ENCODE results near the gene CHD1.

The CHD1 gene

GRCh38 chr5:98898743-98899142 is 30.1 kb downstream of the CHD1 start:
- no peak for FAIRE-seq

DNA sequence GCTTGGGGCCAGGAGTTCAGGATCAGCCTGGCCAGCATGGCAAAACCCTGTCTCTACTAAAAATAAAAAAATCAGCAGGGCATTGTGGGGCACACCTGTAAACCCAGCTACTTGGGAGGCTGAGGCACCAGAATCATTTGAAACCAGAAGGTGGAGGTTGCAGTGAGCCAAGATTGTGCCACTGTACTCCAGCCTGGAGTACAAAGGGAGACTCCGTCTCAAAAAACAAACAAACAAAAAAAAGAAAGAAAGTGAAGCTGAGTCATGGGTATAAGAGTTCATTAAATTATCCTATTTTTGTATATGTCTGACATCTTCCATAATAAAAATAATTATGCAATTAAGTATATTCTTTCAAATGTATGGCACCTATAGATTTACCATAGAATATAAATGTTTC is 37.2 kb downstream of the CHD1 start:
- FAIRE-seq: no peak

- FAIRE-seq: no peak
Observed at GRCh38 chr5:98880598-98880997, 48.2 kb downstream of the CHD1 start.

DNA sequence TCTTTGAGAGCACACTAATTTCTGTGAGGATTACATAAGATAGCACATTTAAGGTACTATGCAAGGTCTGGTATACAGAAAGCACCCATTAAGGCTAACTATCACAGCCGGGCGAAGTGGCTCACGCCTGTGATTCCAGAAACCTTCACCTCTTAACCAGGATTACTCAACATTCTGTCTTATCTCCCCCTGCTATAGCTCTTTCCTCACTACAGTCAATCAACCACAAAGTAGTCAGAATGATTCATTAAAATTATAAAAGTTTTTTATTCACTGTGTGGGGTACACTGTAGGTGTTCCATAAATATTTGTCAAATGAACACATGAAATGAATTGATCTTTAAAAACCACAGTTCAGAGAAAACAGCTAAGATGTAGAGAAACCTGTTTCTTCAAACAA is 48.7 kb downstream of the CHD1 start:
- no peak for FAIRE-seq

DNA sequence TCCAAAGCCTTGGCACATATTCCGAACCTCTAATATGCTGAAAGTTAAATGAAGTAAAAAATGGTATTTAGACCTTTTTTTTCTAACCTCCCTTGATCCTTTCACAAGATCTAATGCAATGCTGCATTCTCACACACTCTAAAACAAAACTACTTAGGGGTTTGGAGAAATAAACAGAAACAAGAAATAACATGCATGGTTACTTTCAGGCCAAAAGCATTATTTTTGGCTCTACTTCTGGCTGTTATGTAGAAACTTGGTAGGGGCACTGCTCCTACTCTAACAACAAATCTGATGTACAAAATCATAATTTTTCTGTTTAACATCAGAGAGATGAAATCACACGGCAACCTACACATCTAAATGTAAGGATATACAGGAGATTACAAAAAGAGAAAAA is 51.2 kb downstream of the CHD1 start:
- FAIRE-seq: no peak

- FAIRE-seq: no peak
Observed at GRCh38 chr5:98872674-98873073, 56.1 kb downstream of the CHD1 start.

DNA sequence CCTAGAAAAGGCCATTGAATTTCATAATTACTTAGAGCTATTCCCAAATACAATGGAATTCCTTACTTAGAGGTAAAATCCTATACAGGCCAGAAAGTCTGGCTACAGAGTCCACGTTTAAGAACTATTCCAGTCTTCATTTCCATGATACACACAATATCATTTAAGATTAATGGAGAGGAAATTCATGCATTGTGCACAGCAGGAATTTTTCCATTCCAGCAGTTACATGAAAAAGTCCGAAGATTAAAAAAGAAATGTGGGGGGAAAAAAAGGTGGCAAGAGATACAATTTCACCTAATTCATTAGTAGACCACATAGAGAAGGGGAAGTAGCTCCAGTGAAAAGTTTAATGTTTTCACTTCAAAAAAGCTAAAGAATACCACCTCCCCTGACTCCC is 63.1 kb downstream of the CHD1 start:
- FAIRE-seq: no peak

DNA sequence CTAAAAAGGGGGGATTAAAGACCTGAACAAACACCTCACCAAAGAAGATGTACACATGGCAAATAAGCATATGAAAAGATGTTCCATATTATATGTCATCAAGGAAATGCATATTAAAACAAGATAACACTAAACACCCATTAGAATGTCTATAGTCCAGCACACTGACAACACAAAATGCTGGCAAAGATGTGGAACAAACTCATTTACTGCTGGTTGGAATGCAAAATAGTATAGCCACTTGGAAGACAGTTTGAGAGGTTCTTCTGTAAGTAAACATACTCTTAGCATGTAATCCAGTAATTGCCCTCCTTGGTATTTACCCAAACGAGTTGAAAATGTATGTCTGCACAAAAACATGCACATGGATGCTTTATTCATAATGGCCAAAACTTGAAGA is 81.8 kb downstream of the CHD1 start:
- no peak for FAIRE-seq

DNA sequence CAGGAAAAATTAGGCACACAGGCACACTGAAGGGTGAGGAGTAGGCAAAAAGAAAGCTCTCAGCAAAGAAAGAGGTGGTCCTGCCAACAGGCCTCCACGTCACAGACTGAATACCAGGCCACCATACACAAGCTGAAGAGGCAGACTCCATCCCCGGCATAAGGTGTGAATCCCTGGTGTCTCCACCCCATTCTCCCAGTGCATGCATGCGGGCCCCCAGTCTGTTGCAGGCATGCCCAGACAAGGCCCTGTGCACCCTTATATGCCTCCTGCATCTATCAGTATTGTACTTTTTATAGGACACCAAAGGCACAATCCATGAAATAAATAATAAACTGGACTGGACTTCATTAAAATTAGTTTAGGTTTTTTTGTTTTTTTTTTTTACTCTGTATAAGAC is 82.3 kb downstream of the CHD1 start:
- FAIRE-seq: no peak

GRCh38 chr5:98845878-98846277 is 82.9 kb downstream of the CHD1 start:
- FAIRE-seq: no peak

- no peak for FAIRE-seq
Observed at GRCh38 chr5:98844865-98845264, 83.9 kb downstream of the CHD1 start.

DNA sequence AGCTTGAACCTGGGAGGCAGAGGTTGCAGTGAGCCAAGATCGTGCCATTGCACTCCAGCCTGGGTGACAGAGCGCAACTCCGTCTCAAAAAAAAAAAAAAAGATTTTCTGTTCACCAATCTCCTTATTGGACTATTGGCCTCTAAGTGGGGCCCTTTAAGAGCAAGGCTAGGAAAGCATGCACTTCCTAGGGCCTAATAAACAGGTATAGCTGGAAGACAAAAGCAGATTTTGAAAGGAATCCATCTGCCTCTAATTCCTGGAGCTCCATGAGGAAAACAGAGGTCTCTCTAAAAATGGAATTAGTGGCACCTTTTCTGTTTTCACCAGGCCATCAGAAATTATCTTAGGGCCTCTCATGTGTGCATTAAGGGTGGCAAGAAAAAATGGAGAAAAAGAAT is 85.3 kb downstream of the CHD1 start:
- FAIRE-seq: no peak

GRCh38 chr5:98840946-98841345 is 87.9 kb downstream of the CHD1 start:
- FAIRE-seq: no peak

- FAIRE-seq: no peak
Observed at GRCh38 chr5:98839469-98840383, 89.1 kb downstream of the CHD1 start.

DNA sequence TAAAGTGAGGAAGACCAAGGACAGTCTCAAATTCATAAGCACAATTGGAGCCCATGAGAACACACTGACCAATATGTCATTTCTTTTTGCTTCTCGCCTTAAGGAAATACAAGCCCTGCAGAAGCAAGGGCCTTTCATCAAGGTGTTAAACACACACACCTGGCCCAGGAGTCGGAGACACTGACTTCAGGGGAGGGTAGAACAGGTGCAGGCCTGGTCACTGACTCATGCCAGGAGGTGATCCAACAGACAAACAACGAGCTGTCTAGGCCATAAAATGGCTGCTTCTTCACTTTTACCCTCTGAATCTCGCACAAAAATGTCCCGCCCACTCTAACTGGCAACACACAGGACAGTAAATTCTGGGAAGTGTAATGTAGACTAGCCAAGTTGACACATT is 92.6 kb downstream of the CHD1 start:
- no peak for FAIRE-seq

DNA sequence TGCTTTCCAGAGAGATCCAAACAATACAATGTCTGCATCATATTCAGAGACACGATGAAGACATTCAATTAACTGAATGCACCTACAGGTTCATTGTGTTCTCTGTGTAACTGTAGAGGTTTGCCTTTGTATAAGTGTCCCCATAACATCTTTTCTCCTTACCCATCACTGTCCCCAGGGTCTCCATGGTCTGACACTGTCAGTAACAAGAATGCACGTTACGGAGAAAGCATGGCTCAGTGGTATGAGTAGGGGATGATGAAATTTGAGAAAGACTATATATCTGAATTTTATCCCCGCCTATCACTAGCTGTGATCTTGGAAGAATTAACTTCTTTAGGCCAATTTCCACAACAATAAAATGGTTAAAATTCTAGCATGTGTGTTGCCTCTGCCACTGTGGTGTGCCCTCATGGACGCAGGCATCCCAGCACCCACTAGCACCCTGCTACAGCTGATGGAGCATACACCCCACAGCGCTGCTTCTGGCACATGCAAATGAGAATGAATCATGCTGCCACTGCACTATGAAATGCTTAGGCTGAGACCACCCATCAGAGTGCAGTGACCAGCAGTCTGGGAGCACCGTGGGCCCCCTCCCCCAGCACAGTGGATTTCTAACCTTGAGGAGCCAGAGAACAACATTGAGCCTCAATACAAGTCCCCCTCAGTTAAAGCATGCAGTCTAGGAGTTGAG is 101.1 kb downstream of the CHD1 start:
- no peak for FAIRE-seq

GRCh38 chr5:98827161-98827560 is 101.6 kb downstream of the CHD1 start:
- FAIRE-seq: peak; percentile 36

- no peak for FAIRE-seq
Observed at GRCh38 chr5:98825582-98826375, 103.0 kb downstream of the CHD1 start.

DNA sequence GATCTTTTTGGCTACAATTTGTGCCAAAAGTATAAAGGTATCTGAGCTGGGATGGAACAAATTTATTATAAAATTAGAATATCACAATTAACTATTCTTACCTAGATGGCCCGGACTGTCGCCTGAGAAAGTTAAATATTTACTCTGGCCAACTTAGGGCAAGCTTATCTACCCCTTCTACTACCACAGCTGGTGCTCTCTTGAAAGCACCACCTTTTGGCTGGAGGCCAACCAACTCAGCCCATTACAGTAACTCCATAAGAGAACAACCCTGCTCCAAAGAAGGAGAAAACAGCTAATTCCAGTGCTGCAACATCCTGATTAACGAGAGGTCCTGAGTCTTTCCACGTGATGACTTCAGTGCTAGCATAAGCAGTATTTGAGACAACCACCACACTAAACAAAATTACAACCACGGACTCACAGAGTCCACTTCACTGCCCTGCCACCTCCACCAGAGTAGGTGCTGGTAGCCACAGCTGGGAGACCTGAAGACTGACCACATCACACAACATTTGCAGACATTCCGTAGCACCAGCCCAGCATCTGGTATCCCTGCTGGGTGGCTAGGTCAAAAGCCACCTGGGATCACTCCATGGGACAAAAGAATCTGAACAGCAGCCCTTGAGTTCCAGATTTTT is 112.1 kb downstream of the CHD1 start:
- no peak for FAIRE-seq

DNA sequence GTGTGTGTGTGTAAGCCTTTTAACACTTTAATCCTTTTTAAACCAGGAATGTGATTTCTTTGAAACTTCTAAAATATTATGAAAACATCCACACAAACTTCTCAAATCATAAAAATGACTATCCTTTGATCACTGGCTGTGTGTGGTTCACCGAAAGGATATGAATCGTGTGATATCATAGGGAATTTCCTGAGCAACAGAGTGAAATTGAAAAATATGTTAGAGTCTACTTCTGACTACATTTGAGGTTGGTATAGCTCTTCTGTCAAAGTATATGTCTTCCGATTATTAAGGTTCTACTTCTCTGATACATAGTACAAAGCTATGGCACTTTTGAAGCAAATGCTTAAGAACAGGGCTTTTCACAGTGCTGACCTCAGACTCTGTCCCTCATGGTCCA is 115.1 kb downstream of the CHD1 start:
- FAIRE-seq: no peak

GRCh38 chr5:98810206-98810605 is 118.6 kb downstream of the CHD1 start:
- no peak for FAIRE-seq

GRCh38 chr5:98807806-98808205 is 121.0 kb downstream of the CHD1 start:
- FAIRE-seq: no peak

DNA sequence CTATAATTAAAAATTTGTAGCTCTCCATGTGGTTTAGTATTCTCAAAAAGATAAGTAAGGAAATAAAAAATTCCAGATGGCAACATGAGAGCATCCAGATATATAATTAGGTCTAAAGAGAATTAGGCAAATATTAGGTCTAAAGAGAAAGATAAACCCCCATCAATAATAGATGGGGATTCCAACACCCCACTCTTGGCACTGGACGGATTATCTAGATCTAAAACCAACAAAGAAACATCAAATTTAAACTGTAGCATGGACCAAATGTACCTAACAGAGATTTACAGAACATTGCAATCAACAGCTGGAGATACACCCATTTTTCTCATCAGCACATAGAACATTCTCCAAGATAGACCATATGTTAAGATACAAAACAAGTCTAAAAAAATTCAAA is 123.7 kb downstream of the CHD1 start:
- no peak for FAIRE-seq
